GM18505 (cell line): ENCODE measurements around the gene NUTM1.
"Not testable (repeated sequence)": the region's sequence is repeated elsewhere in the genome, so short reads cannot be mapped to it uniquely, and the experiment has no call there.

ENCODE experiments used
- ATAC-seq: cut with Tn5 transposase; IDR thresholded peaks from one replicate; pipeline ENCODE4 v1.9.1; 2021; ENCODE audit not compliant: unreplicated experiment
- POLR2A ChIP-seq: IDR thresholded peaks from 4 replicates; pipeline ENCODE4 v1.6.1; 2011; ENCODE audit warnings: borderline replicate concordance; ENCODE audit not compliant: insufficient read depth, insufficient read length; ENCODE audit errors: extremely low read depth

NUTM1 gene

DNA sequence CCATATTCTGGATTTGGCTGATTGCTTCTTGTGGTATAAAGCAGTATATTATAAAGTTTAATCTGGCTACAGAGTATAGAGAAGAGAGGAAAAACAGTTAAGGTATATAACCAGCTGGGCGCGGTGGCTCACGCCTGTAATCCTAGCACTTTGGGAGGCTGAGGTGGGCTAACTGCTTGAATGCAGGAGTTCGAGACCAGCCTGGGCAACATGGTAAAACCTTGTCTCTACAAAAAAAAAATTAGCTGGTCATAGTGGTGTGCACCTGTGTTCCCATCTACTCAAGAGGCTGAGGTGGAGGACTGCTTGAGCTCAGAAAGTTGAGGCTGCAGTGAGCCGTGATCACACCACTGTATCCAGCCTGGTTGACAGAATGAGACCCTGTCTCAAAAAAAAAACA is 12.8 kb upstream of the NUTM1 start:
- no peak for ATAC-seq
- no peak for TF ChIP-seq POLR2A

DNA sequence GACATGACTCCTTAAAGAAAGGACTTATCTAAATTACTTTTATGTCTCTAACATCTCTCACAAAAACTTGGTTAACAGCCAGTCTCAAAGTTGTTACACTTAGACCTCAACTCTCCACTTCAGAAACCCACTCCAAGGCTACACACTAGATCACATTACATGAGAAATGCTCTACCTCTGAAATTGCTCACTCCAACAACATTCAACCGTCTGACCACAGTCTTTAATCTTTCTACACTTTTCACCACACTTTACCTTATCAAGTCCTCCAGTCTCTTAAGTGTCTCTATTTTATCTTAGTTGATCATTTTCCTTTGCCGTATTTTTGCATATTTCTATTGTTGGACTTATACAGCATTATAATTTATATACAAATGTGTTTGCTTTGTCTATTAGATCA is 11.3 kb upstream of the NUTM1 start:
- no peak for ATAC-seq
- no peak for TF ChIP-seq POLR2A

DNA sequence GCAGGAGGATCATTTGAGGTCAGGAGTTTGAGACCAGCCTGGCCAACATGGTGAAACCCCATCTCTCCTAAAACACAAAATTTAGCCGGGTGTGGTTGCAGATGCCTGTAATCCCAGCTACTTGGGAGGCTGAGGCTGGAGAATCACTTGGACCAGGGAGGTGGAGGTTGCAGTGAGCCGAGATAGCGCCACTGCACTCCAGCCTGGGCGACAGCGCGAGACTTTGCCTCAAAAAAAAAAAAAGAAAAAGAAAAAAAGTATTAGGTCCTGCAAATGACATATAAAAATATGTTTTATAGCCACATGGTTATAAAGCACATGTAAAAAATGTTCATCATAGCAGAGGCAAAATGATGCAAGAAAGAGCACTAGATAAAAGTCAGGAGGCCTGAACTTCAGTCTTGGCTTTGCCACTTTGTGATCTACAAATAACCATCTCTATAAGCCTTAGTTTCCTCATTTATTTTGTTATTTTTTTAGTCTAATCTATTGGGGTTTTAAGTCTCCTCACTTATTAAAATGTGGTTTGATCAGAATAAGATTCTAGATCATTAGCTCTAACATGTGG is 10.5 kb upstream of the NUTM1 start:
- no peak for ATAC-seq
- TF ChIP-seq POLR2A: no peak

- ATAC-seq: no peak
- no peak for TF ChIP-seq POLR2A
Measured at GRCh38 chr15:34334672-34335071, 8.4 kb upstream of the NUTM1 start.

GRCh38 chr15:34335176-34336032 is 7.7 kb upstream of the NUTM1 start:
- no peak for ATAC-seq
- peak; percentile 49 for TF ChIP-seq POLR2A

DNA sequence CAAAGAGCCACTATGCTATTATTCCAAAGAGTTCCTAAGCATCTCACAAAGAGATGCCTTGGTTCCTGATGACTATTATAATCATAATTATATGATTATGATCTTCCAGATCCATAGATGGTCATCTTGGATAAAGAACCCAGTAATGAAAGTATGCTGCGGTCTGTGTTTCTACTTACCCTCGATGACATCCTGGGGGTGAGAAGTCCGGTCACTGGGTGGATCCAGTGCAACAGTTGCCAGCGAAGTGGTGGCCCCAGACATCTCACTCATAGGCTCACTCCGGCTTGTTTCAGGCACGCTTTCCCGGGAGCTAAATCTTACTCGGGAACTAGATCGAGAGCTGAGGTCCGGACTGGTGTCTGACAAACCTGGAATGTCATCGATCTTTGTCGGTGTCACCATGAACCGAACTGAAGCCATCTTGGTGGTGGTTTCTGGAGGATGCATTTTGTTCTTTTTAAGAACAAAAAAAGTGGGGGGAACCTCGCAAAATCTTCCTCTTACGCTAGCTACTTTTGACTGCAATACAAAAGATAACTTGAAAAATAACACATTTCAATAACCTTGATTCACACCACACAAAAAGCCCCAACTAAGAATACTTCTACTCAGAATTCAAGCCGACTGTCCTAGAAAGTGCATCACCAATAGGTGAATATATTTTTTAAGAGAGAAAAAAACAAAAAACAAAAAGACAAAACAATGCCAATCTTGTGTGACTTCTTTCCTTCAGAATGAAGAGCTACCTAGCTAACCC is 6.7 kb upstream of the NUTM1 start:
- TF ChIP-seq POLR2A: peak; percentile 29
- no peak for ATAC-seq

- no peak for ATAC-seq
- TF ChIP-seq POLR2A: peak; percentile 53
Measured at GRCh38 chr15:34336991-34337556, 6.0 kb upstream of the NUTM1 start.

- peak; percentile 76 for ATAC-seq
- peak; percentile 81 for TF ChIP-seq POLR2A
Measured at GRCh38 chr15:34337557-34338306, 5.4 kb upstream of the NUTM1 start, which contains the start of gene SLC12A6. TSS of gene SLC12A6 (minus strand) at chr15:34337781. CDS start at chr15:34336680, 1,101 bp downstream.

DNA sequence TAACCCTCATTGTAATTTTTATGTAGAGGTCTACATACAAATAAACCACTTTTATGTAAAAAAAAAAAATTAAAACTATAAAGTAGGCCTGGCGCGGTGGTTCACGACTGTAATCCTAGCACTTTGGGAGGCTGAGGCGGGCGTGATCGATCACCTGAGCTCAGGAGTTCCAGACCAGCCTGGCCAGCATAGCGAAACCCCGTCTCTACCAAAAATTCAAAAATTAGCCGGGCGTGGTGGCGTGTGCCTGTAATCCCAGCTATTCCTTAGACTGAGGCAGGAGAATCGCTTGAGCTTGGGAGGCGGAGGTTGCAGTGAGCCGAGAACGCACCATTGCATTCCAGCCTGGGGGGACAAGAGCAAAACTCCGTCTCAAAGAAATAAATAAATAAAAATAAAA is 4.8 kb upstream of the NUTM1 start:
- TF ChIP-seq POLR2A: no peak
- no peak for ATAC-seq

GRCh38 chr15:34339946-34340345 is 3.2 kb upstream of the NUTM1 start:
- no peak for ATAC-seq
- no peak for TF ChIP-seq POLR2A

DNA sequence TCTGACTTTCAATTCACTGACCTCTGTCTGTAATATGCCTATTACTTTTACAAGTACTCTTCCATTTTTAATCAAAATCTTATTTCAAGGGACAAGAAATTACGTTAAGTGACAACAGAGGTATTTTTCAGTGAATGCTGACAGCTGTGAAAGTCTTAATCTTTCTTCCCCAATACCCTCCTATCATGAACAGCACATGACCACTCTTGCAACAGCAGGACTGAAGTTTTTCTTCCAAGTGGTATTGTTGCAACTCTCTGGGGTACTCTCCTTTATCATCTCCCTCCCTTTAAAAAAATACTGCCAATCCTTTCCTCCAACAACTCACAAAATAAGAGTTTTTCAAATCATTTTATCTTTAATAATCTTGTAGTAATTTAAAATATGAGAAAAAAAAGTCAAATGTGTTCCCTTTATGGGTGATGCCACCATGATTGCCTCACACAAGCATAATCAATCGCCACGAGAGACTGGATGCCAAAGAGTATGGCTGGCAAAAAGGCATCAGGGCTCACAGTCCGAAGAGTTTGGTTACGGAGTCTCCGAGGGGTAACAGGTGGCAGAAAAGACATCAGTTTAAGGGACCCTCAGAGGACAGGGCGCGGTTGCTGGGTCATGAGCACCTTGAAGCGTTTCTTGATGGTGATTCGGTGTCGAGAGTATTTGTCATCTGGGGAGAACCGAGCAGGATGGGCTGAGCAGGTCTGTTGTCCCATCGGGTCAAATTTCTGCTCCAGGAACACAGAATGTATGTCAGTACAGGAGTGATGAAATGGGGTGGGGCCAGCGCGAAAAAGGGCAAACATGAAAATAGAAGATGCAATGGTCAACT is 1.5 kb upstream of the NUTM1 start:
- ATAC-seq: no peak
- TF ChIP-seq POLR2A: no peak

- not testable (repeated sequence) for ATAC-seq
Measured at GRCh38 chr15:34342213-34342736, 840 bp upstream of the NUTM1 start.
